Muscle layer of colon (tissue), 2 donors: ENCODE measurements around the gene TMEM14C.

Experiments used
- H3K27ac ChIP-seq: one replicate; pipeline ENCODE4 v1.7.0; 2013; ENCODE audit warnings: low read depth, mild to moderate bottlenecking, low read length, moderate library complexity
- H3K27me3 ChIP-seq, 2 donors: one replicate each; pipeline ENCODE4 v1.7.0; 2013; ENCODE audit warnings: low read length in 2 of 2, mild to moderate bottlenecking in 2 of 2; ENCODE audit not compliant: insufficient read depth in 2 of 2, control insufficient read depth in 1 of 2
- H3K36me3 ChIP-seq: one replicate; pipeline ENCODE4 v1.7.0; 2013; ENCODE audit warnings: mild to moderate bottlenecking, low read length; ENCODE audit not compliant: insufficient read depth
- H3K4me1 ChIP-seq: one replicate; pipeline ENCODE4 v1.7.0; 2013; ENCODE audit warnings: mild to moderate bottlenecking, low read length; ENCODE audit not compliant: insufficient read depth
- H3K4me3 ChIP-seq, 2 donors: one replicate each; pipeline ENCODE4 v1.7.0; 2013; ENCODE audit warnings: low read length in 2 of 2, low read depth in 1 of 2, mild to moderate bottlenecking in 1 of 2, moderate library complexity in 1 of 2
- H3K9ac ChIP-seq: one replicate; pipeline ENCODE4 v1.7.0; 2013; ENCODE audit warnings: low read length
- H3K9me3 ChIP-seq: one replicate; pipeline ENCODE4 v1.7.0; 2013; ENCODE audit warnings: mild to moderate bottlenecking, low read length
- donor health status: abdominal sarcoma.
- donor health status: Adenocarcinoma of cecum.

Gene TMEM14C

DNA sequence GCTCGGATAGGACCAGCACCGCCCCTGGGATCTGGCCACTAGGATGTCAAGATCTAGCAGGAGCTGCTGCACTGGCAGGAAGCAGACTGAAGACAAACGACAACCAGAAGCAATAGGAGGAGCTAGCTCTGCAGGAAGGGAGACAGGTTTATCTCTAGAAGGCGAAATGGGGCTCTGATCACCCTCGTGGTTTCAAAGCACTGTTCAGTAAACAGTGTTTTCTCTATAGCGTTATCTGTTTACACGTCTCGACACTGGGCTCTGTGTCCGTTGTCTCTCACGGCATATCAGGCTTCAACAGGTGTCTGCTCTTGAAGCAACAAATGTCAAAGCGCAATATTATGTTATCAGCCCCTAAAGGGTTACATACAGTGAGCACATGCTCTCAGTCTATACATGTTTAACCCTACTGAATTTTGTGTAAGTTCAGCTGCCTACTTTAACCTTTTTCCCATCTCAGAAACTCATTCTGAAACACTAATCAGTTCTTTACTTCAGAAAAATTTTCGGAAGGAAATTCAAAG lies 48.6 kb downstream of the TMEM14C start:
- H3K4me1 ChIP-seq: no peaks in the 10 kb centered on the region
- H3K36me3 ChIP-seq: peaks cover 14% of the 10 kb centered on the region
- H3K9ac ChIP-seq: no peak overlapping the region
- no peaks in the 10 kb centered on the region for H3K9me3 ChIP-seq
- no peaks in the 10 kb centered on the region for H3K27me3 ChIP-seq
- H3K4me3 ChIP-seq: no peak overlapping the region
- no peak overlapping the region for H3K27ac ChIP-seq

- Histone ChIP-seq H3K9me3 (no peaks in the 10 kb centered on the region), H3K27ac (no peak overlapping the region), H3K36me3 (peaks cover 19% of the 10 kb centered on the region), H3K4me3 (no peak overlapping the region), H3K27me3 (no peaks in the 10 kb centered on the region), H3K9ac (no peak overlapping the region), H3K4me1 (no peaks in the 10 kb centered on the region)
These were observed 55.4 kb downstream of the TMEM14C start for GRCh38 chr6:10778230-10778629.

DNA sequence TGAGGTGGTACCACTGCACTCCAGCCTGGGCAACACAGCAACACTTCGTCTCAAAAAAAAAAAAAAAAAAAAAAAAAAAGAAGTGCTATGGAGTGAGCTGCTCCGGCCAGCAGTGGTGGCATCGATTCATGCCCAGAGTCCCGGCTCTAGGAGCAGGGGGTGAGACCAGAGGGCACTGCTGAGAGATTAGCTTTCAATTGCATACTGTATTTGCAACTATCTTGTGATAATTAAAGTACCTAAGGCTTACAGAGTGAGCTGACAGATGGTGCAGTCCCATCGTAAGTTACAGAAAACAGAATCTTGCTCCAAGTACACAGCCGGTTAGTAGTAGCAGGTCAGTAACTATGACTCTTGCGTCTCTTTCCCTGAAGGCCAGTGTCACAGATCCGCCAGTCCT lies 56.2 kb downstream of the TMEM14C start:
- Histone ChIP-seq H3K4me1 (no peaks in the 10 kb centered on the region), H3K36me3 (peaks cover 21% of the 10 kb centered on the region), H3K4me3 (no peak overlapping the region), H3K27me3 (no peaks in the 10 kb centered on the region), H3K27ac (no peak overlapping the region), H3K9me3 (no peaks in the 10 kb centered on the region), H3K9ac (no peak overlapping the region)
